ENCODE measurements around the gene NPIPB4.
"Not testable (repeated sequence)": the region's sequence is repeated elsewhere in the genome, so short reads cannot be mapped to it uniquely, and the experiment has no call there.

The NPIPB4 gene

GRCh38 chr16:21857656-21858055 is at the start of gene NPIPB4:
Gene NPIPB4 (minus strand): TSS chr16:21857756. CDS start chr16:21857378, 378 bp downstream.
- H3K9me2 ChIP-seq (replicated peaks; ENCODE audit: low read depth, low read length); H3K36me3 ChIP-seq (ENCODE audit: insufficient read depth, low read length); H3K4me3 ChIP-seq (ENCODE audit: low read length, poor library complexity, severe bottlenecking); H3K9me3 ChIP-seq (ENCODE audit: insufficient read depth, low read depth, low read length); H3K4me2 ChIP-seq (ENCODE audit: low read depth, low read length, poor library complexity, severe bottlenecking); H3K9ac ChIP-seq (ENCODE audit: low read depth, low read length, poor library complexity, severe bottlenecking); H4K20me1 ChIP-seq (ENCODE audit: insufficient read depth, low read length, poor library complexity, severe bottlenecking); H2AFZ ChIP-seq (ENCODE audit: low read length); H3F3A ChIP-seq (ENCODE audit: low read depth); H3K4me1 ChIP-seq (ENCODE audit: insufficient read depth, low read length, poor library complexity, severe bottlenecking); H3K79me2 ChIP-seq (ENCODE audit: insufficient read depth, low read length); H3K27me3 ChIP-seq (ENCODE audit: insufficient read depth, low read length, poor library complexity, severe bottlenecking): not testable (repeated sequence)

GRCh38 chr16:21898998-21899397 is 41.4 kb upstream of the NPIPB4 start:
- H2AFZ ChIP-seq (ENCODE audit: low read length); H3K36me3 ChIP-seq (ENCODE audit: insufficient read depth, low read length); H3K27me3 ChIP-seq (ENCODE audit: insufficient read depth, low read length, poor library complexity, severe bottlenecking); H3K4me1 ChIP-seq (ENCODE audit: insufficient read depth, low read length, poor library complexity, severe bottlenecking); H3K4me2 ChIP-seq (ENCODE audit: low read depth, low read length, poor library complexity, severe bottlenecking); H4K20me1 ChIP-seq (ENCODE audit: insufficient read depth, low read length, poor library complexity, severe bottlenecking); H3K9me3 ChIP-seq (ENCODE audit: insufficient read depth, low read depth, low read length); H3K9ac ChIP-seq (ENCODE audit: low read depth, low read length, poor library complexity, severe bottlenecking); H3K9me2 ChIP-seq (replicated peaks; ENCODE audit: low read depth, low read length); H3K4me3 ChIP-seq (ENCODE audit: low read length, poor library complexity, severe bottlenecking); H3K79me2 ChIP-seq (ENCODE audit: insufficient read depth, low read length); H3F3A ChIP-seq (ENCODE audit: low read depth): not testable (repeated sequence)

- H3F3A ChIP-seq (ENCODE audit: low read depth); H3K4me3 ChIP-seq (ENCODE audit: low read length, poor library complexity, severe bottlenecking); H3K9ac ChIP-seq (ENCODE audit: low read depth, low read length, poor library complexity, severe bottlenecking); H3K79me2 ChIP-seq (ENCODE audit: insufficient read depth, low read length); H4K20me1 ChIP-seq (ENCODE audit: insufficient read depth, low read length, poor library complexity, severe bottlenecking); H3K4me2 ChIP-seq (ENCODE audit: low read depth, low read length, poor library complexity, severe bottlenecking); H3K4me1 ChIP-seq (ENCODE audit: insufficient read depth, low read length, poor library complexity, severe bottlenecking); H3K36me3 ChIP-seq (ENCODE audit: insufficient read depth, low read length); H3K9me2 ChIP-seq (replicated peaks; ENCODE audit: low read depth, low read length); H2AFZ ChIP-seq (ENCODE audit: low read length); H3K9me3 ChIP-seq (ENCODE audit: insufficient read depth, low read depth, low read length); H3K27me3 ChIP-seq (ENCODE audit: insufficient read depth, low read length, poor library complexity, severe bottlenecking): not testable (repeated sequence)
These were observed 24.4 kb upstream of the NPIPB4 start for GRCh38 chr16:21881988-21882387.

- not testable (repeated sequence) for H3K36me3 ChIP-seq (ENCODE audit: insufficient read depth, low read length); H3K4me3 ChIP-seq (ENCODE audit: low read length, poor library complexity, severe bottlenecking); H3F3A ChIP-seq (ENCODE audit: low read depth); H3K4me1 ChIP-seq (ENCODE audit: insufficient read depth, low read length, poor library complexity, severe bottlenecking); H3K9ac ChIP-seq (ENCODE audit: low read depth, low read length, poor library complexity, severe bottlenecking); H3K27me3 ChIP-seq (ENCODE audit: insufficient read depth, low read length, poor library complexity, severe bottlenecking); H4K20me1 ChIP-seq (ENCODE audit: insufficient read depth, low read length, poor library complexity, severe bottlenecking); H3K9me2 ChIP-seq (replicated peaks; ENCODE audit: low read depth, low read length); H3K9me3 ChIP-seq (ENCODE audit: insufficient read depth, low read depth, low read length); H2AFZ ChIP-seq (ENCODE audit: low read length); H3K79me2 ChIP-seq (ENCODE audit: insufficient read depth, low read length); H3K4me2 ChIP-seq (ENCODE audit: low read depth, low read length, poor library complexity, severe bottlenecking)
These were observed 20.4 kb downstream of the NPIPB4 start for GRCh38 chr16:21837186-21837585.

- H3K9ac ChIP-seq (ENCODE audit: low read depth, low read length, poor library complexity, severe bottlenecking); H3K79me2 ChIP-seq (ENCODE audit: insufficient read depth, low read length); H4K20me1 ChIP-seq (ENCODE audit: insufficient read depth, low read length, poor library complexity, severe bottlenecking); H3K4me3 ChIP-seq (ENCODE audit: low read length, poor library complexity, severe bottlenecking); H2AFZ ChIP-seq (ENCODE audit: low read length); H3K27me3 ChIP-seq (ENCODE audit: insufficient read depth, low read length, poor library complexity, severe bottlenecking); H3K9me2 ChIP-seq (replicated peaks; ENCODE audit: low read depth, low read length); H3F3A ChIP-seq (ENCODE audit: low read depth); H3K4me2 ChIP-seq (ENCODE audit: low read depth, low read length, poor library complexity, severe bottlenecking); H3K9me3 ChIP-seq (ENCODE audit: insufficient read depth, low read depth, low read length); H3K4me1 ChIP-seq (ENCODE audit: insufficient read depth, low read length, poor library complexity, severe bottlenecking); H3K36me3 ChIP-seq (ENCODE audit: insufficient read depth, low read length): not testable (repeated sequence)
These were observed 21.2 kb downstream of the NPIPB4 start for GRCh38 chr16:21836334-21836733.

DNA sequence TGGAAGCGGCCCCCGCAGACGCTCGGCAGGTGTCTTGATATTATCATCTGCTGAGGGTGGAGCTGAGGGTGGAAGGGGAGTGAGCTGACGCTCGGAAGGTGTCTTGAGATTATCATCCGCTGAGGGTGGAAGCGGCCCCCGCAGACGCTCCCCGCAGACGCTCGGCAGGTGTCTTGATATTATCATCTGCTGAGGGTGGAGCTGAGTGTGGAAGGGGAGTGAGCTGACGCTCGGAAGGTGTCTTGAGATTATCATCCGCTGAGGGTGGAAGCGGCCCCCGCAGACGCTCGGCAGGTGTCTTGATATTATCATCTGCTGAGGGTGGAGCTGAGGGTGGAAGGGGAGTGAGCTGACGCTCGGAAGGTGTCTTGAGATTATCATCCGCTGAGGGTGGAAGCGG is 21.8 kb downstream of the NPIPB4 start:
- H3K9ac ChIP-seq (ENCODE audit: low read depth, low read length, poor library complexity, severe bottlenecking); H3K9me3 ChIP-seq (ENCODE audit: insufficient read depth, low read depth, low read length); H3F3A ChIP-seq (ENCODE audit: low read depth); H3K79me2 ChIP-seq (ENCODE audit: insufficient read depth, low read length); H3K27me3 ChIP-seq (ENCODE audit: insufficient read depth, low read length, poor library complexity, severe bottlenecking); H4K20me1 ChIP-seq (ENCODE audit: insufficient read depth, low read length, poor library complexity, severe bottlenecking); H3K4me1 ChIP-seq (ENCODE audit: insufficient read depth, low read length, poor library complexity, severe bottlenecking); H3K4me2 ChIP-seq (ENCODE audit: low read depth, low read length, poor library complexity, severe bottlenecking); H3K4me3 ChIP-seq (ENCODE audit: low read length, poor library complexity, severe bottlenecking); H2AFZ ChIP-seq (ENCODE audit: low read length); H3K36me3 ChIP-seq (ENCODE audit: insufficient read depth, low read length); H3K9me2 ChIP-seq (replicated peaks; ENCODE audit: low read depth, low read length): not testable (repeated sequence)

- not testable (repeated sequence) for H3K9me3 ChIP-seq (ENCODE audit: insufficient read depth, low read depth, low read length); H3K9ac ChIP-seq (ENCODE audit: low read depth, low read length, poor library complexity, severe bottlenecking); H4K20me1 ChIP-seq (ENCODE audit: insufficient read depth, low read length, poor library complexity, severe bottlenecking); H3K4me3 ChIP-seq (ENCODE audit: low read length, poor library complexity, severe bottlenecking); H3K36me3 ChIP-seq (ENCODE audit: insufficient read depth, low read length); H3K27me3 ChIP-seq (ENCODE audit: insufficient read depth, low read length, poor library complexity, severe bottlenecking); H3K4me2 ChIP-seq (ENCODE audit: low read depth, low read length, poor library complexity, severe bottlenecking); H3K9me2 ChIP-seq (replicated peaks; ENCODE audit: low read depth, low read length); H3K4me1 ChIP-seq (ENCODE audit: insufficient read depth, low read length, poor library complexity, severe bottlenecking); H2AFZ ChIP-seq (ENCODE audit: low read length); H3K79me2 ChIP-seq (ENCODE audit: insufficient read depth, low read length); H3F3A ChIP-seq (ENCODE audit: low read depth)
These were observed 23.3 kb downstream of the NPIPB4 start for GRCh38 chr16:21834211-21834610.

DNA sequence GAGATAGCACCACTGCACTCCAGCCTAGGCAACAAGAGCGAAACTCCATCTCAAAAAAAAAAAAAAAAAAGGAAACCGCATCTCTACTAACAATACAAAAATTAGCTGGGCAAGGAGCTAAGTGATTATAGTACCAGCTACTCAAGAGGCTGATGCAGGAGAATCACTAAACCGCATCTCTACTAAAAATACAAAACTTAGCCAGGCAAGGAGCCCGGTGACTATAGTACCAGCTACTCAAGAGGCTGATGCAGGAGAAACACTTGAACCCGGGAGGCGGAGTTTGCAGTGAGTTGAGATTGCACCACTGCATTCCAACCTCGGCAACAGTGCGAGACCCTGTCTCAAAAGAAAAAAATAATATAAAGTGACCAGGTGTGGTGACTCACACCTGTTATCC is 27.6 kb downstream of the NPIPB4 start:
- H3K9me2 ChIP-seq (replicated peaks; ENCODE audit: low read depth, low read length); H4K20me1 ChIP-seq (ENCODE audit: insufficient read depth, low read length, poor library complexity, severe bottlenecking); H3K4me2 ChIP-seq (ENCODE audit: low read depth, low read length, poor library complexity, severe bottlenecking); H3K9ac ChIP-seq (ENCODE audit: low read depth, low read length, poor library complexity, severe bottlenecking); H3K4me3 ChIP-seq (ENCODE audit: low read length, poor library complexity, severe bottlenecking); H2AFZ ChIP-seq (ENCODE audit: low read length); H3F3A ChIP-seq (ENCODE audit: low read depth); H3K9me3 ChIP-seq (ENCODE audit: insufficient read depth, low read depth, low read length); H3K79me2 ChIP-seq (ENCODE audit: insufficient read depth, low read length); H3K36me3 ChIP-seq (ENCODE audit: insufficient read depth, low read length); H3K27me3 ChIP-seq (ENCODE audit: insufficient read depth, low read length, poor library complexity, severe bottlenecking); H3K4me1 ChIP-seq (ENCODE audit: insufficient read depth, low read length, poor library complexity, severe bottlenecking): not testable (repeated sequence)
